ENCODE data around the gene ATP11C.
"Not testable (repeated sequence)": the region's sequence is repeated elsewhere in the genome, so short reads cannot be mapped to it uniquely, and the experiment has no call there.

Gene ATP11C

DNA sequence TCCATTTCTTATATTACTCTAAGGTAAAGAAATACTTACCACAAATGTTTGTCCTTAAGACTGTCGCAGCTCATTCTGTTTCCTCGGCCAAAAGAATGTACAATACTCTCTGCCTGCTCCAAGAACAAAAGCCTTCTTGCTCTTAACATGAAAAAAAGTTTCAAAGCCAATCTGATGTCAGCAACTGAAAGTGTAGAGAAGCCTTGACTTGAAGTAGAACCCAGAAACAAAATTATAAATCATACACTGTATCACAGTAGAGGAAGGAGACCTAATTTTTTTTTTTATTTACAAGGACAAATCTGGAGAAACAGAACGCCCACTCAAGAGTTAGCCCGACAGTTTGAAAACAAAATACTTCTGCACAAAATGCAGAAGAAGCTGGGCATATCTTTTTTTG lies 224.8 kb downstream of the ATP11C start, which contains the start of gene MCF2:
Gene MCF2, minus strand, starts transcription at position 101 of the 400 bp plus-strand sequence. CDS start 56,423 bp downstream, outside the sequence.
- DNase-seq (ENCODE audit: insufficient read length, low spot score) (no peak), FAIRE-seq (no peak)
- TF ChIP-seq, protein P1, sequence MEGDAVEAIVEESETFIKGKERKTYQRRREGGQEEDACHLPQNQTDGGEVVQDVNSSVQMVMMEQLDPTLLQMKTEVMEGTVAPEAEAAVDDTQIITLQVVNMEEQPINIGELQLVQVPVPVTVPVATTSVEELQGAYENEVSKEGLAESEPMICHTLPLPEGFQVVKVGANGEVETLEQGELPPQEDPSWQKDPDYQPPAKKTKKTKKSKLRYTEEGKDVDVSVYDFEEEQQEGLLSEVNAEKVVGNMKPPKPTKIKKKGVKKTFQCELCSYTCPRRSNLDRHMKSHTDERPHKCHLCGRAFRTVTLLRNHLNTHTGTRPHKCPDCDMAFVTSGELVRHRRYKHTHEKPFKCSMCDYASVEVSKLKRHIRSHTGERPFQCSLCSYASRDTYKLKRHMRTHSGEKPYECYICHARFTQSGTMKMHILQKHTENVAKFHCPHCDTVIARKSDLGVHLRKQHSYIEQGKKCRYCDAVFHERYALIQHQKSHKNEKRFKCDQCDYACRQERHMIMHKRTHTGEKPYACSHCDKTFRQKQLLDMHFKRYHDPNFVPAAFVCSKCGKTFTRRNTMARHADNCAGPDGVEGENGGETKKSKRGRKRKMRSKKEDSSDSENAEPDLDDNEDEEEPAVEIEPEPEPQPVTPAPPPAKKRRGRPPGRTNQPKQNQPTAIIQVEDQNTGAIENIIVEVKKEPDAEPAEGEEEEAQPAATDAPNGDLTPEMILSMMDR (IDR thresholded peaks at IDR 0.05; ENCODE audit: insufficient read depth, missing control alignments), result no peak

DNA sequence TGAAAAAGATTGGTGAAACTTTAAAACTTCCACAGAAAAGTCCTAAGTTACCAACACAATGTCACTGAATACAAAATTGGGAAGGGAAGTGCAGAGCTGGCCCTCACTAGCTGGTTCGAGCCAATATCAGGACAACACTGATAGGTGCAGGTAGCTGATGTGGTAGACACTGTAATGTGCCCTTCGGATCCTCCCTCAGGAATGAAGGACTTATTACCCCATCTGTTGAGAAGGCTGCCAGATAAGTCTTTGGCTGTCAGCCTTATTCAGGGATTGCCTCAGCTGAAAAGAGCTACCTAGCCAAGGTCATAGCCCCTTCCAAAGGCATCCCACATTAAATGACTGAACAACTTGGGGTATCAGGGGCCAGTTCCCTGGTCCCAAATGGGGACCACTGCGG lies 230.2 kb downstream of the ATP11C start:
- TF ChIP-seq, protein P1 (IDR thresholded peaks at IDR 0.05; ENCODE audit: insufficient read depth, missing control alignments), result no peak
- FAIRE-seq (no peak), DNase-seq (ENCODE audit: insufficient read length, low spot score) (no peak)

DNA sequence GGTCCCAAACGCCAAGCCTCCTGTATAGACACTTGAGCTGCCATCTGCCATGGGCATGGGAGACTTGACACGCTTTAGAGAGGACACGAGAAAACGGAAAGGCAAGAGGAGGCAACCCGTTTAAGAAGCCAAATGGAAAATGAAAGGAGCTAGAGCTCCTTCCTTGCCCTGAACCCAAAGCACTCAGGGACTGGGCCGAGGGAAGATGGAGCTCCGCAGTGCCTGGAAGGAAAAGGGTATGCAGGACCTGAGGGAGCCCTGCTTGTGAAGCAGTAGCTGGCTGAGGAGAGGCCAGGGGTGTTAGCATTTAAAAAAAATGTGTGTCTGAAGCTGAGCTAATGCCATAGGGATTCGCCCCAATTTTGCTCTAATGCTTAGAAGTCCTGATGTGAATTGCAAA lies 239.9 kb downstream of the ATP11C start:
- TF ChIP-seq, protein P1 (IDR thresholded peaks at IDR 0.05; ENCODE audit: insufficient read depth, missing control alignments), result no peak
- no peak for FAIRE-seq
- DNase-seq (ENCODE audit: insufficient read length, low spot score), result no peak

DNA sequence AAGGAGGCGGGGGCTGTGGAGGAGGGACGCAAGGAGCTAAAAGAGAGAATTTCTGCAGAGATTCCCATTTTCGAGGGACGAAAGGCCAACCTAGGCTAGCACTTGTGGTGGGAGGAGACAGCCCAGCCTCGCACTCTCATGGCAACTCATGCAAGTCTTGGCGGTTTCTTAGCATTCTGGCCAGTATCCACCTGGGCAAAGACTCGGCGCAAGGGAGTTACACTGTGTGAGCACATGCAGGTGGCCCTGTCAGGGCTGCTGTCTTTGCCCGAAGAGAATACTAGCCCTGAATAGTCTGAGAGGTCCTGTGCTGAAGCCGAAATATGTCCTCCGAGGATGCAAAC lies 240.4 kb downstream of the ATP11C start:
- TF ChIP-seq, protein P1 (IDR thresholded peaks at IDR 0.05; ENCODE audit: insufficient read depth, missing control alignments), result no peak
- no peak for DNase-seq (ENCODE audit: insufficient read length, low spot score)
- FAIRE-seq, result no peak

DNA sequence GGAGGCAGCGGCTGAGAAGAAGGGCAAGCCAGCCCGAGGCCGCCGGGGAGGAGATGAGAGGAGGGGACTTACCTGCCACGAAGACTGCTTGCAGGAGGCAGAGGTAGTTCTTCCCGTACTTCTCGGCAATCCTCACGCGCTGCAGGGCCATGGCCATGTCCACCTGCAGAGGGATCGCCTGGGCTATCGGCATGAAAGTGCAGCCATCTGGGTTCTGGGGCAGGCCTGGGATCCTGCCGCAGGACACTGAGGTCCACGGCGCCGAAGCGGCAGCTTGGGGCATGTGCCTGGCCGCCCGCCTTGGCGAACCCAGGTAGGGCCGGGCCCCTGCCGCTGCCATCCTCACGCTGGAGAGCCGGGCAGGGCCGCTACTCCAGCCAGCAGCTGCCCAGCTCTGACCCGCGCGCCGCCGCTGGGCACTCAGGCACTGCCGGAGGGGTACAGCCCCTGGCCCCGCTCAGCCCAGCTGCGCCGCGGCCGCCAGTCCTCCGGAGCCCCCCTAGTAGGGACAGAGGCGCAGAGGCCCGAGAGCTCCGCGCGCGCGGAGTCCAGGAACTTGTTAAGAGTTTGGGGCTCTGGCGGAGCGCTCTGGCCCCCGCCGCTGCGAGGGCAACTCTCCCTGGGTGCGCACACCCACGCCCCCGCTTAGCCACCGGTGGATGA lies 240.9 kb downstream of the ATP11C start:
- FAIRE-seq (no peak), DNase-seq (ENCODE audit: insufficient read length, low spot score) (no peak)

DNA sequence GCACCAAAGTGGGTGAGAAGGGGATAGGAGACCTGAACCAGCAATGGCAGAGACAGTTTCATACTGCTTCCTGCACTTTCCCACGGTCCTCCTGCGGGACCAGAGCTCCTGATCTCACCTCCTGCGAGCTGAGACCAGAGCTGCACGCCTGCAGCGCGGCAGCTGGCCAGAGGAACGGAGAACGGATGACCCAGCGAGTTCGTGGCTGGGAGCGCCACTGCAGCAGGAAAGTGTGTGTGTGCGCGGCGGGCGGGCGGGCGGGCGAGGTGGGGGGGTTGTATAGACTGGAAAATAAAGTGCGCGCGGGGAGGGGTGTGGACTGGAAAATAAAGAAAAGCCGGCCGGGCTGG lies 241.4 kb downstream of the ATP11C start:
- FAIRE-seq (no peak), DNase-seq (ENCODE audit: insufficient read length, low spot score) (no peak)
- TF ChIP-seq, protein P1 (IDR thresholded peaks at IDR 0.05; ENCODE audit: insufficient read depth, missing control alignments), result no peak

More for the DNA sequence above, 240.9 kb downstream of the ATP11C start:
- TF ChIP-seq, protein P1 (IDR thresholded peaks at IDR 0.05; ENCODE audit: insufficient read depth, missing control alignments), result no peak

DNA sequence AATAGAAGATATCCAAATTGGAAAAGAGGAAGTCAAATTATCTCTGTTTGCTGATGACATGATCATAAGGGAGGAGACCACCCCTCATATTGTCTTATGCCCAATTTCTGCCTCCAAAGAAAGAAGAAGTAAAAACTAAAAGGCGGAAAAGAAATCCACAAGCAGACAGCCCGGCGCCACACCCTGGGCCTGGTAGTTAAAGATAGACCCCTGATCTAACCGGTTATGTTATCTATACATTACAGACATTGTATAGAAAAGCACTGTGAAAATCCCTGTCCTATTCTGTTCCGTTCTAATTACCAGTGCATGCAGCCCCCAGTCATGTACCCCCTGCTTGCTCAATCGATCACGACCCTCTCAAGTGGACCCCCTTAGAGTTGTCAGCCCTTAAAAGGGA lies 247.7 kb downstream of the ATP11C start:
- FAIRE-seq; DNase-seq (ENCODE audit: insufficient read length, low spot score): not testable (repeated sequence)

DNA sequence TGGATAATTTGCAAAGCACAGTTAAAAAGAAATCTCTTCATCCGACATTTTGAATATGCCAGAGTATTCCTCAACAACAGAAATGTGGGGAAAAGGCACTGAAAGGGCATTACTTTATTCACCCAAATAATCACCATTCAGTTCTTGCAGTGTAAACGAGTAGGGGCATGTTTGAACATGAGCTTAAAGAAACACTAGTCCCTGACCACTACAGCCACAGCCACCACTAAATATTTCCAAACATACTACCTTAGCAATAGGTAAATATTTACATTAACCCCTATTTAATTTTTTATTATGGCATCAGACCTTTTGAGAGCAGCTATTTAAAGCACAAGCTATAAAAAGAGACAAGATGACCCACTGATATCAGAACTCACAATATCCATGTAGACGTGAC lies 252.5 kb downstream of the ATP11C start:
- FAIRE-seq (no peak), DNase-seq (ENCODE audit: insufficient read length, low spot score) (no peak)
- TF ChIP-seq, protein P1 (IDR thresholded peaks at IDR 0.05; ENCODE audit: insufficient read depth, missing control alignments), result no peak

All from D721Med (cell line).